Gastroesophageal sphincter (tissue), 4 donors: Measurements from ENCODE around the gene TTLL9. TPM values are rescaled to one million over a fixed set of nuclear protein-coding genes. Genes with fewer than 3 reads are reported as not detected.

Experiments
- ATAC-seq: fragments of 150-250 bp; one replicate; pipeline ENCODE4 v1.9.1; 2016; ENCODE audit warnings: mild to moderate bottlenecking, moderate library complexity
- H3K27ac ChIP-seq, 4 donors: fragments of 200-600 bp; sonication (generic) in 3 of 4; 1 replicate in 3 of 4; 2 replicates in 1 of 4; pipeline ENCODE4 v1.5.1; 2016 to 2019
- H3K27me3 ChIP-seq: fragments of 200-600 bp; sonication (generic); one replicate; pipeline ENCODE4 v1.5.1; 2019
- H3K36me3 ChIP-seq, 2 donors: fragments of 200-600 bp; sonication (generic); one replicate each; pipeline ENCODE4 v1.5.1; 2019; ENCODE audit warnings: control low read depth in 1 of 2
- H3K4me1 ChIP-seq, 3 donors: fragments of 200-600 bp; sonication (generic); 1 replicate in 2 of 3; 2 replicates in 1 of 3; pipeline ENCODE4 v1.5.1; 2016 to 2019; ENCODE audit warnings: control low read depth in 2 of 3
- H3K4me3 ChIP-seq, 2 donors: fragments of 200-600 bp; sonication (generic); one replicate each; pipeline ENCODE4 v1.5.1; 2019; ENCODE audit warnings: mild to moderate bottlenecking in 1 of 2, moderate library complexity in 1 of 2
- H3K9me3 ChIP-seq, 3 donors: fragments of 200-600 bp; sonication (generic); one replicate each; pipeline ENCODE4 v1.5.1; 2017 to 2019; ENCODE audit warnings: control low read depth in 2 of 3
- CTCF ChIP-seq, 4 experiments: fragments of 200-600 bp in 2 of 4; fragments of 450-650 bp in 2 of 4; sonication (generic) in 1 of 4; IDR thresholded peaks; one replicate each; pipeline ENCODE4 v1.5.1; 2017 to 2019; ENCODE audit warnings: antibody characterized with exemption in 4 of 4, mild to moderate bottlenecking in 2 of 4, moderate library complexity in 2 of 4
- EP300 ChIP-seq: sonication (generic); formaldehyde crosslinking; IDR thresholded peaks from one replicate; pipeline ENCODE4 v1.6.1; 2017; ENCODE audit warnings: antibody characterized with exemption, mild to moderate bottlenecking
- POLR2A ChIP-seq, 2 donors: fragments of 450-650 bp; IDR thresholded peaks; one replicate each; pipeline ENCODE4 v1.6.1; 2017; ENCODE audit warnings: antibody characterized with exemption in 2 of 2, mild to moderate bottlenecking in 2 of 2, moderate library complexity in 1 of 2
- POLR2AphosphoS5 ChIP-seq: sonication (generic); formaldehyde crosslinking; IDR thresholded peaks from one replicate; pipeline ENCODE4 v1.6.1; 2017; ENCODE audit warnings: antibody characterized with exemption
- WGBS, 2 donors: methylation state at CpG; one replicate each; pipeline ENCODE4 v1.1.5; 2018; ENCODE audit warnings: low coverage in 1 of 2; 5-methylcytosine and 5-hydroxymethylcytosine counted together
- total RNA-seq, 4 donors: library from RNA; depleted of rRNA; stranded (reverse); fragments of >200 nt; gene quantifications; one replicate each; pipeline ENCODE4 v1.1.0, GENCODE V29; 2016

The TTLL9 gene
- total RNA-seq, 4 donors from 2014 or later = 0.47 TPM; not detected in 3

GRCh38 chr20:31836853-31837608 lies 33.4 kb upstream of the TTLL9 start:
- Histone ChIP-seq H3K36me3 (no peaks in the 10 kb centered on the region), H3K27ac (no peak overlapping the region), H3K9me3 (no peaks in the 10 kb centered on the region), H3K4me1 (peaks cover 0 to 53% (median 8%) of the 10 kb centered on the region in 3 donors), H3K27me3 (no peaks in the 10 kb centered on the region), H3K4me3 (no peak overlapping the region)
- ATAC-seq = no peak
- 93% methylated on average over 5 of the region's 5 CpGs; no CpG with 5 or more reads in 1 of the 2 donors for WGBS, 2 donors
- TF ChIP-seq EP300 (no peak), POLR2A (IDR thresholded peaks at IDR 0.05) (no peak), POLR2AphosphoS5 (no peak), CTCF (IDR thresholded peaks at IDR 0.05) (no peak)

- H3K4me3 ChIP-seq = no peak overlapping the region
- WGBS, 2 donors = 60 to 69% methylated on average over 2 of the region's 3 CpGs
- no peak overlapping the region for H3K27ac ChIP-seq
- no peaks in the 10 kb centered on the region for H3K9me3 ChIP-seq
- no peaks in the 10 kb centered on the region for H3K27me3 ChIP-seq
- H3K36me3 ChIP-seq = no peaks in the 10 kb centered on the region
- no peak for ATAC-seq
- H3K4me1 ChIP-seq = peaks cover 0 to 62% (median 11%) of the 10 kb centered on the region in 3 donors
- TF ChIP-seq EP300 (no peak), CTCF (IDR thresholded peaks at IDR 0.05) (no peak), POLR2AphosphoS5 (no peak), POLR2A (IDR thresholded peaks at IDR 0.05) (no peak)
Observed at GRCh38 chr20:31837896-31838397, 32.5 kb upstream of the TTLL9 start.

- no peak for ATAC-seq
- Histone ChIP-seq H3K4me1 (peaks cover 0 to 67% (median 13%) of the 10 kb centered on the region in 3 donors), H3K36me3 (no peaks in the 10 kb centered on the region), H3K27me3 (no peaks in the 10 kb centered on the region), H3K4me3 (no peak overlapping the region), H3K27ac (no peak overlapping the region), H3K9me3 (no peaks in the 10 kb centered on the region)
- 58 to 76% methylated on average over 2 to 6 of the region's 9 CpGs for WGBS, 2 donors
- no peak for TF ChIP-seq EP300
- TF ChIP-seq CTCF (IDR thresholded peaks at IDR 0.05) = no peak
- TF ChIP-seq POLR2AphosphoS5 = no peak
- TF ChIP-seq POLR2A (IDR thresholded peaks at IDR 0.05) = no peak
Observed at GRCh38 chr20:31838646-31839292, 31.7 kb upstream of the TTLL9 start.

- Histone ChIP-seq H3K27ac (no peak overlapping the region), H3K36me3 (no peaks in the 10 kb centered on the region), H3K9me3 (no peaks in the 10 kb centered on the region), H3K4me1 (peaks cover 0 to 69% (median 13%) of the 10 kb centered on the region in 3 donors), H3K4me3 (no peak overlapping the region), H3K27me3 (no peaks in the 10 kb centered on the region)
- no peak for TF ChIP-seq EP300
- no peak for TF ChIP-seq POLR2AphosphoS5
- TF ChIP-seq POLR2A (IDR thresholded peaks at IDR 0.05) = no peak
- TF ChIP-seq CTCF (IDR thresholded peaks at IDR 0.05) = no peak
- ATAC-seq = no peak
- 60 to 89% methylated on average over 3 to 5 of the region's 5 CpGs for WGBS, 2 donors
Observed at GRCh38 chr20:31839782-31840487, 30.5 kb upstream of the TTLL9 start.
